GM18861 (cell line): ENCODE data around the gene ZNF287.

Experiments
- ATAC-seq: cut with Tn5 transposase; IDR thresholded peaks from one replicate; pipeline ENCODE4 v1.9.1; 2021; ENCODE audit not compliant: unreplicated experiment

Gene ZNF287

GRCh38 chr17:16517477-16517876 lies 51.5 kb downstream of the ZNF287 start:
- ATAC-seq = no peak

GRCh38 chr17:16516594-16517051 lies 52.4 kb downstream of the ZNF287 start:
- ATAC-seq = no peak

GRCh38 chr17:16515933-16516332 lies 53.1 kb downstream of the ZNF287 start:
- ATAC-seq = no peak

- ATAC-seq = no peak
Measured at GRCh38 chr17:16513873-16514272, 55.1 kb downstream of the ZNF287 start.

- ATAC-seq = no peak
Measured at GRCh38 chr17:16512011-16512410, 57.0 kb downstream of the ZNF287 start.

- ATAC-seq = no peak
Measured at GRCh38 chr17:16511593-16511992, 57.4 kb downstream of the ZNF287 start.

GRCh38 chr17:16507918-16508533 lies 61.0 kb downstream of the ZNF287 start:
- no peak for ATAC-seq

- ATAC-seq = no peak
Measured at GRCh38 chr17:16506188-16506587, 62.8 kb downstream of the ZNF287 start.

GRCh38 chr17:16504984-16505383 lies 64.0 kb downstream of the ZNF287 start:
- ATAC-seq = no peak
